Right kidney (tissue), 1 donor: ENCODE results near the gene B9D1.

Experiments used
- DNase-seq: peaks from one replicate; pipeline ENCODE4 v3.0.0-alpha.2; 2016

B9D1 gene

GRCh38 chr17:19338031-19338990 is 24.2 kb downstream of the B9D1 start:
- DNase-seq = peak; percentile 48

GRCh38 chr17:19337712-19338023 is 24.9 kb downstream of the B9D1 start:
- no peak for DNase-seq

- DNase-seq = no peak
Measured at GRCh38 chr17:19336938-19337711, 25.4 kb downstream of the B9D1 start.

GRCh38 chr17:19335951-19336631 is 26.4 kb downstream of the B9D1 start:
- no peak for DNase-seq

GRCh38 chr17:19334331-19334730 is 28.2 kb downstream of the B9D1 start:
- no peak for DNase-seq

- no peak for DNase-seq
Measured at GRCh38 chr17:19333736-19334290, 28.7 kb downstream of the B9D1 start.

- no peak for DNase-seq
Measured at GRCh38 chr17:19333132-19333440, 29.4 kb downstream of the B9D1 start.

- no peak for DNase-seq
Measured at GRCh38 chr17:19332371-19333131, 30.0 kb downstream of the B9D1 start.

- DNase-seq = no peak
Measured at GRCh38 chr17:19331543-19332245, 30.8 kb downstream of the B9D1 start.

GRCh38 chr17:19331134-19331533 is 31.4 kb downstream of the B9D1 start:
- DNase-seq = no peak

- DNase-seq = no peak
Measured at GRCh38 chr17:19330271-19330670, 32.3 kb downstream of the B9D1 start.

GRCh38 chr17:19329839-19330238 is 32.7 kb downstream of the B9D1 start:
- no peak for DNase-seq

GRCh38 chr17:19329136-19329535 is 33.4 kb downstream of the B9D1 start:
- DNase-seq = no peak

GRCh38 chr17:19328441-19329061 is 34.0 kb downstream of the B9D1 start:
- DNase-seq = no peak

GRCh38 chr17:19327031-19327783 is 35.3 kb downstream of the B9D1 start:
- no peak for DNase-seq

GRCh38 chr17:19325542-19325941 is 37.0 kb downstream of the B9D1 start:
- no peak for DNase-seq

GRCh38 chr17:19322861-19323260 is 39.7 kb downstream of the B9D1 start:
- DNase-seq = no peak

GRCh38 chr17:19322129-19322505 is 40.4 kb downstream of the B9D1 start:
- no peak for DNase-seq

- DNase-seq = no peak
Measured at GRCh38 chr17:19321481-19322128, 40.9 kb downstream of the B9D1 start.

GRCh38 chr17:19320876-19321275 is 41.6 kb downstream of the B9D1 start:
- DNase-seq = no peak
